Right lobe of liver (tissue), 4 donors: ENCODE results near the gene PRSS12.

ENCODE experiments used
- CTCF ChIP-seq, 4 donors: fragments of 200-600 bp in 3 of 4; fragments of 450-650 bp in 1 of 4; IDR thresholded peaks; one replicate each; pipeline versions ENCODE4 v1.5.1 to v1.8.0; 2016 to 2022; ENCODE audit warnings: antibody characterized with exemption in 4 of 4, mild to moderate bottlenecking in 2 of 4
- POLR2A ChIP-seq: fragments of 450-650 bp; IDR thresholded peaks from one replicate; pipeline ENCODE4 v1.6.1; 2017; ENCODE audit warnings: antibody characterized with exemption, mild to moderate bottlenecking
- donor health status: DM: no; HTN: no; CAD: no.
- donor health status: DM: no; HTN: no; CAD: no.
- donor health status: DM: no; HTN: yes; CAD: no.

- TF ChIP-seq CTCF (IDR thresholded peaks at IDR 0.05) = no peak
- TF ChIP-seq POLR2A = no peak
Observed at GRCh38 chr4:118373614-118374255, 20.9 kb upstream of the PRSS12 start.
